Neural progenitor cell (in vitro differentiated cells): ENCODE results near the gene DOK5.

Experiments
- EZH2 ChIP-seq: fragments of 200-600 bp; sonication (generic); IDR thresholded peaks from 2 replicates; pipeline ENCODE4 v1.6.1; 2017; ENCODE audit warnings: antibody characterized with exemption, mild to moderate bottlenecking, moderate library complexity
- TF ChIP-seq, protein P1 (sequence below): fragments of 200-600 bp; sonication (generic); IDR thresholded peaks from 2 replicates; pipeline ENCODE4 v1.5.1; 2017; ENCODE audit warnings: antibody characterized with exemption, mild to moderate bottlenecking

DNA sequence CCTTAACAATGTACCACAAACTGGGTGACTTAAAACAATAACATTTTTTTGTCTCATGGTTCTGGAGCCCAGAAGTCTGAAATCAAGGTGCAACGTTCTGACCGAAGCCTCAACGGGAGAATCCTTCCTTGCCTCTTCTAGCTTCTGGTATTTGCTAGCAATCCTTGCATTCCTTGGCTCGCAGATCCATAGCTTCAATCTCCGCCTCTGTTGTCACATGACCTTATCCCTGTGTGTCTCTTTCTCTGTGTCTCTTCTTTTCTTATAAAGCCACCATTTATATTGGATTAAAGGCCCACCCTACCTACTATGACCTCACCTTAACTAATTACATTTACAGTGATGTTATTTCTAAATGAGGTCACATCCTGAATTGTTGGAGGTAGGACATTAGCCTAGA is 37.2 kb upstream of the DOK5 start:
- TF ChIP-seq, protein P1, sequence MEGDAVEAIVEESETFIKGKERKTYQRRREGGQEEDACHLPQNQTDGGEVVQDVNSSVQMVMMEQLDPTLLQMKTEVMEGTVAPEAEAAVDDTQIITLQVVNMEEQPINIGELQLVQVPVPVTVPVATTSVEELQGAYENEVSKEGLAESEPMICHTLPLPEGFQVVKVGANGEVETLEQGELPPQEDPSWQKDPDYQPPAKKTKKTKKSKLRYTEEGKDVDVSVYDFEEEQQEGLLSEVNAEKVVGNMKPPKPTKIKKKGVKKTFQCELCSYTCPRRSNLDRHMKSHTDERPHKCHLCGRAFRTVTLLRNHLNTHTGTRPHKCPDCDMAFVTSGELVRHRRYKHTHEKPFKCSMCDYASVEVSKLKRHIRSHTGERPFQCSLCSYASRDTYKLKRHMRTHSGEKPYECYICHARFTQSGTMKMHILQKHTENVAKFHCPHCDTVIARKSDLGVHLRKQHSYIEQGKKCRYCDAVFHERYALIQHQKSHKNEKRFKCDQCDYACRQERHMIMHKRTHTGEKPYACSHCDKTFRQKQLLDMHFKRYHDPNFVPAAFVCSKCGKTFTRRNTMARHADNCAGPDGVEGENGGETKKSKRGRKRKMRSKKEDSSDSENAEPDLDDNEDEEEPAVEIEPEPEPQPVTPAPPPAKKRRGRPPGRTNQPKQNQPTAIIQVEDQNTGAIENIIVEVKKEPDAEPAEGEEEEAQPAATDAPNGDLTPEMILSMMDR: no peak
- no peak for TF ChIP-seq EZH2
